Testis (tissue), 2 donors: ENCODE data around the gene ZNF236.

Source experiments
- POLR2A ChIP-seq: fragments of 450-650 bp; IDR thresholded peaks from one replicate; pipeline ENCODE4 v1.6.1; 2017; ENCODE audit warnings: antibody characterized with exemption, mild to moderate bottlenecking, moderate library complexity
- TF ChIP-seq, protein P1 (sequence below), 3 experiments: fragments of 450-650 bp in 2 of 3; fragments of 200-600 bp in 1 of 3; sonication (generic) in 1 of 3; IDR thresholded peaks; one replicate each; pipeline ENCODE4 v1.5.1; 2016 to 2019; ENCODE audit warnings: antibody characterized with exemption in 3 of 3, mild to moderate bottlenecking in 2 of 3, moderate library complexity in 1 of 3

DNA sequence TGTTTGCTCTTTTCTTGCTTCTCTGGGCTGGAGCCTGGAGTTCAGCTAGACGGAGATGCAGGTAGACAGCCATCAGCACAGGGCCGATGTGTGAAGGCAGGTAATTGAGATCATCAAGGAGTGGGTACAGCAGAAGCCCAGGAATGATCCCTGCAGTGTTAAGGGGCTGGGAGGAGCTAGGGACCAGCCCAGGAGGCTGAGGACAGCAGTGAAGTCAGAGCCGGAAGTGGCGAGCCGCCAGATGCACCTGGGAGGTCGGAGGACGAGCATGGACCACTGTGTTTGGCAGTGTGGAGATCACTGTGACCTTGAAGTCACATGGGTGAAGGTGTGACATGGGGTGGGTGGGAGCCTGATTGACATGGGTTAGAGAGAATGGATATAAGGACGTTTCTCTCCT is 6.2 kb upstream of the ZNF236 start:
- TF ChIP-seq, protein P1, sequence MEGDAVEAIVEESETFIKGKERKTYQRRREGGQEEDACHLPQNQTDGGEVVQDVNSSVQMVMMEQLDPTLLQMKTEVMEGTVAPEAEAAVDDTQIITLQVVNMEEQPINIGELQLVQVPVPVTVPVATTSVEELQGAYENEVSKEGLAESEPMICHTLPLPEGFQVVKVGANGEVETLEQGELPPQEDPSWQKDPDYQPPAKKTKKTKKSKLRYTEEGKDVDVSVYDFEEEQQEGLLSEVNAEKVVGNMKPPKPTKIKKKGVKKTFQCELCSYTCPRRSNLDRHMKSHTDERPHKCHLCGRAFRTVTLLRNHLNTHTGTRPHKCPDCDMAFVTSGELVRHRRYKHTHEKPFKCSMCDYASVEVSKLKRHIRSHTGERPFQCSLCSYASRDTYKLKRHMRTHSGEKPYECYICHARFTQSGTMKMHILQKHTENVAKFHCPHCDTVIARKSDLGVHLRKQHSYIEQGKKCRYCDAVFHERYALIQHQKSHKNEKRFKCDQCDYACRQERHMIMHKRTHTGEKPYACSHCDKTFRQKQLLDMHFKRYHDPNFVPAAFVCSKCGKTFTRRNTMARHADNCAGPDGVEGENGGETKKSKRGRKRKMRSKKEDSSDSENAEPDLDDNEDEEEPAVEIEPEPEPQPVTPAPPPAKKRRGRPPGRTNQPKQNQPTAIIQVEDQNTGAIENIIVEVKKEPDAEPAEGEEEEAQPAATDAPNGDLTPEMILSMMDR (IDR thresholded peaks at IDR 0.05): no peak
- no peak for TF ChIP-seq POLR2A
